ENCODE results near the gene CNST. TPM values are rescaled to one million over a fixed set of nuclear protein-coding genes. Genes with fewer than 3 reads are reported as not detected.
"Not testable (repeated sequence)": the region's sequence is repeated elsewhere in the genome, so short reads cannot be mapped to it uniquely, and the experiment has no call there.

Gene CNST
- total and polyA plus RNA-seq, 2 experiments from 2014 or later = 13.1 to 17.9 TPM

DNA sequence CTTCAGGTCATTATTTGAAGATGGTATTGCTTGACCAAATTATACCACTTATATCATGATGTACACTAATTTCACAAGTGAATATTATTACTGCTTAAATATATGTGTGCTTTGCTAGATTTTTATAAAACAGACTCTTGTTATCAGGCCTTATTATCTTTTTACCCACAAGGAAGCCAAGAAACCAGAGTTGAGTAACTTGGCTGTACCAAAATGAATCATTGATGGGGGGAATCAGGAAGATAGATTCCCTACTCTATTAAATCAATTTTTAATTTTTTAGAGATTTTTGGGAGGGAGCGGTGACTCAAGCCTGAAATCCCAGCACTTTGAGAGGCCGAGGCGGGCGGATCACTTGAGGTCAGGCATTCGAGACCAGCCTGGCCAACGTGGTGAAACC, 141.9 kb downstream of the CNST start:
- no peak for DNase-seq (ENCODE audit: low read depth in 1 of 2, low spot score in 1 of 2)

GRCh38 chr1:246709196-246709595, 142.9 kb downstream of the CNST start:
- TF ChIP-seq, protein P1, sequence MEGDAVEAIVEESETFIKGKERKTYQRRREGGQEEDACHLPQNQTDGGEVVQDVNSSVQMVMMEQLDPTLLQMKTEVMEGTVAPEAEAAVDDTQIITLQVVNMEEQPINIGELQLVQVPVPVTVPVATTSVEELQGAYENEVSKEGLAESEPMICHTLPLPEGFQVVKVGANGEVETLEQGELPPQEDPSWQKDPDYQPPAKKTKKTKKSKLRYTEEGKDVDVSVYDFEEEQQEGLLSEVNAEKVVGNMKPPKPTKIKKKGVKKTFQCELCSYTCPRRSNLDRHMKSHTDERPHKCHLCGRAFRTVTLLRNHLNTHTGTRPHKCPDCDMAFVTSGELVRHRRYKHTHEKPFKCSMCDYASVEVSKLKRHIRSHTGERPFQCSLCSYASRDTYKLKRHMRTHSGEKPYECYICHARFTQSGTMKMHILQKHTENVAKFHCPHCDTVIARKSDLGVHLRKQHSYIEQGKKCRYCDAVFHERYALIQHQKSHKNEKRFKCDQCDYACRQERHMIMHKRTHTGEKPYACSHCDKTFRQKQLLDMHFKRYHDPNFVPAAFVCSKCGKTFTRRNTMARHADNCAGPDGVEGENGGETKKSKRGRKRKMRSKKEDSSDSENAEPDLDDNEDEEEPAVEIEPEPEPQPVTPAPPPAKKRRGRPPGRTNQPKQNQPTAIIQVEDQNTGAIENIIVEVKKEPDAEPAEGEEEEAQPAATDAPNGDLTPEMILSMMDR (IDR thresholded peaks at IDR 0.05; ENCODE audit: low read depth, low read length) = no peak
- Histone ChIP-seq H3K27me3 (no peaks in the 10 kb centered on the region), H3K4me1 (ENCODE audit: low read depth) (no peaks in the 10 kb centered on the region), H3K9me3 (ENCODE audit: low read depth) (no peaks in the 10 kb centered on the region), H3K27ac (no peak overlapping the region), H3K4me3 (no peak overlapping the region), H3K36me3 (no peaks in the 10 kb centered on the region)
- no peak for DNase-seq (ENCODE audit: low read depth in 1 of 2, low spot score in 1 of 2)

More for the DNA sequence above, 141.9 kb downstream of the CNST start:
- Histone ChIP-seq H3K9me3 (ENCODE audit: low read depth) (no peaks in the 10 kb centered on the region), H3K4me1 (ENCODE audit: low read depth) (no peaks in the 10 kb centered on the region), H3K27me3 (no peaks in the 10 kb centered on the region), H3K4me3 (no peak overlapping the region), H3K27ac (no peak overlapping the region), H3K36me3 (no peaks in the 10 kb centered on the region)
- TF ChIP-seq, protein P1 (IDR thresholded peaks at IDR 0.05; ENCODE audit: low read depth, low read length) = no peak

GRCh38 chr1:246709835-246710234, 143.6 kb downstream of the CNST start:
- no peak for DNase-seq (ENCODE audit: low read depth in 1 of 2, low spot score in 1 of 2)
- no peak overlapping the region for H3K4me3 ChIP-seq
- TF ChIP-seq, protein P1 (IDR thresholded peaks at IDR 0.05; ENCODE audit: low read depth, low read length) = no peak
- no peaks in the 10 kb centered on the region for H3K4me1 ChIP-seq (ENCODE audit: low read depth)
- no peaks in the 10 kb centered on the region for H3K27me3 ChIP-seq
- no peak overlapping the region for H3K27ac ChIP-seq
- no peaks in the 10 kb centered on the region for H3K9me3 ChIP-seq (ENCODE audit: low read depth)
- no peaks in the 10 kb centered on the region for H3K36me3 ChIP-seq

GRCh38 chr1:246711548-246712003, 145.3 kb downstream of the CNST start:
- H3K27ac ChIP-seq = no peak overlapping the region
- TF ChIP-seq, protein P1 (IDR thresholded peaks at IDR 0.05; ENCODE audit: low read depth, low read length) = no peak
- H3K27me3 ChIP-seq = no peaks in the 10 kb centered on the region
- no peaks in the 10 kb centered on the region for H3K9me3 ChIP-seq (ENCODE audit: low read depth)
- H3K4me1 ChIP-seq (ENCODE audit: low read depth) = no peaks in the 10 kb centered on the region
- no peaks in the 10 kb centered on the region for H3K36me3 ChIP-seq
- no peak for DNase-seq (ENCODE audit: low read depth in 1 of 2, low spot score in 1 of 2)
- H3K4me3 ChIP-seq = no peak overlapping the region

- not testable (repeated sequence) for DNase-seq (ENCODE audit: low read depth in 1 of 2, low spot score in 1 of 2); H3K4me3 ChIP-seq; H3K9me3 ChIP-seq (ENCODE audit: low read depth); H3K27me3 ChIP-seq; H3K4me1 ChIP-seq (ENCODE audit: low read depth); H3K36me3 ChIP-seq; H3K27ac ChIP-seq
These were observed 146.2 kb downstream of the CNST start for GRCh38 chr1:246712428-246712827.

Other genes with a start within 250 kb of the CNST start
- 47.2 and 48.0 TPM in 2 replicates for gene SMYD3, start 59.2 kb upstream of the CNST start, total RNA-seq
- 50.8 and 69.5 TPM in 2 replicates for gene SMYD3, start 59.2 kb upstream of the CNST start, polyA plus RNA-seq
- 5.7 and 7.3 TPM in 2 replicates for gene TFB2M, start 195 bp upstream of the CNST start, total RNA-seq
- gene TFB2M, start 195 bp upstream of the CNST start, polyA plus RNA-seq = 9.4 and 12.0 TPM in 2 replicates
- gene SCCPDH, start 158.0 kb downstream of the CNST start, total RNA-seq = 43.6 and 55.5 TPM in 2 replicates
- gene SCCPDH, start 158.0 kb downstream of the CNST start, polyA plus RNA-seq = 88.0 and 91.3 TPM in 2 replicates

All from cardiac muscle cell (in vitro differentiated cells and primary cell).